ENCODE data around the gene RPN1. TPM values are rescaled to one million over a fixed set of nuclear protein-coding genes. Genes with fewer than 3 reads are reported as not detected.
A peak's percentile ranks its signal among the peaks of the same experiment; 100 is the strongest.

The RPN1 gene
- total and polyA plus RNA-seq, 2 of the 13 experiments (the other 11 are each of a cell fraction or from before 2014, with no cell fraction given), result 290 to 342 TPM

DNA sequence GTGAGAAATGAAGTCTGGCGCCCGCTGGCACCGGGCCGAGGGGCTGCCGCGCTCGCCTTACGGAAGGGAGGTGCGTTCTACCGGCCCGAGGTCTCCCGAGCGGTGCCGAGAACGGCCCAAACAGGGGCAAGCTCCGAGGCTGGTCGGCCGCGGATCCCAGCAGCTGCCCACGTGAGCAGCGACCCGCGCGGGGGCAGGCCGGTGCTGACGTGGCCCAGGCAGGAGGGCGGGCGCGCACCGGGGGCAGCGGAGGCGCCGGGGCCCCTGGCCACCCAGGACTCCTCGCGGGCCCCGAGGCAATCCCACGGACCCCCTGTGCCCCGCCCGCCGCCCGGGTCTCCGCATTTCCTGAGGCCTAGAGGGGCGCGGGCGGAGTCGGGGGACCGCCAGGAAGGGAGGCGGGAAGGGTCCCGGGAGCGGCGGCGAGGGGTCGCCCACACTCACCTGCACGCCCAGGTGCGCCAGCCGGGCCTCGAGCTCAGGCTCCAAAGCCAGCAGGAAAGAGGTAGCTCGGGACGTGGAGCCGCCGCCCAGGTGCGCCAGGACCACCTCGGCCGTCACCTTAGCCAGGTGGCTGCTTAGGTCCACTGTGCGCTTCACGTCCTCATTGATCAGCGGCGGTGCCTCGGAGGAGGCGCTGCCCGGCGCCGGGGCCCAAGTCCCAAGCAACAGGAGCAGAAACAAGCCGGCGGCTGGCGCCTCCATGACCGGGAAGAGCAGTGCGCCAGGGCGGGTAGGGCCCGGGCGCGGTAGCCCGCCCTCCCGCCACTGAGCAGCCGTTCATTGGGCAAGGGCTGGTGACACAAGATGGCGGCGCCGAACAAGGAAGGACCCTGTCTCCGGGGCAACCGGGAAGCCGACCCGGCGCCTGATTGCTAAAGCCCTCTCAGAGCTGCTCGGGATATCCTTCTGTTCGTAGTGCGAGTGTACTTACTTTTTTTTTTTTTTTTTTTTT, at the start of gene RPN1 (continued):
- no peak for TF ChIP-seq ZNF775 (CRISPR knock-in tag; IDR thresholded peaks at IDR 0.05; ENCODE audit: borderline replicate concordance)
- peak; percentile 83 for TF ChIP-seq DMAP1 (CRISPR knock-in tag; IDR thresholded peaks at IDR 0.05)
- no peak for TF ChIP-seq PTBP1 (IDR thresholded peaks at IDR 0.05; ENCODE audit: low read depth, low read length, poor library complexity, severe bottlenecking)
- TF ChIP-seq RAD21 (CRISPR knock-in tag; IDR thresholded peaks at IDR 0.05), result peak; percentile 44; the same call in 1 of the 2 replicates
- TF ChIP-seq FOXK2 (IDR thresholded peaks at IDR 0.05), result no peak
- 0 out of 2 replicates have a peak, but pooled peaks have one; percentile 45 for TF ChIP-seq REPIN1 (CRISPR knock-in tag; IDR thresholded peaks at IDR 0.05; ENCODE audit: borderline replicate concordance, low read depth)
- no peak for TF ChIP-seq HNF4A (CRISPR knock-in tag; IDR thresholded peaks at IDR 0.05)
- TF ChIP-seq REXO4 (CRISPR knock-in tag; IDR thresholded peaks at IDR 0.05; ENCODE audit: borderline replicate concordance), result no peak
- TF ChIP-seq, protein P1, sequence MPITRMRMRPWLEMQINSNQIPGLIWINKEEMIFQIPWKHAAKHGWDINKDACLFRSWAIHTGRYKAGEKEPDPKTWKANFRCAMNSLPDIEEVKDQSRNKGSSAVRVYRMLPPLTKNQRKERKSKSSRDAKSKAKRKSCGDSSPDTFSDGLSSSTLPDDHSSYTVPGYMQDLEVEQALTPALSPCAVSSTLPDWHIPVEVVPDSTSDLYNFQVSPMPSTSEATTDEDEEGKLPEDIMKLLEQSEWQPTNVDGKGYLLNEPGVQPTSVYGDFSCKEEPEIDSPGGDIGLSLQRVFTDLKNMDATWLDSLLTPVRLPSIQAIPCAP (CRISPR knock-in tag; IDR thresholded peaks at IDR 0.05; ENCODE audit: low read depth), result 0 out of 2 replicates have a peak, but pooled peaks have one; percentile 17
- TF ChIP-seq SOX6 (IDR thresholded peaks at IDR 0.05), result no peak
- TF ChIP-seq SOX6 (CRISPR knock-in tag; IDR thresholded peaks at IDR 0.05), result peak; percentile 40; the same call in 1 of the 2 replicates
- TF ChIP-seq BCLAF1 (IDR thresholded peaks at IDR 0.05), result no peak
- TF ChIP-seq TBL1XR1 (IDR thresholded peaks at IDR 0.05; ENCODE audit: borderline replicate concordance, low read length, partially characterized antibody), result no peak
- TF ChIP-seq GRHL1 (CRISPR knock-in tag; conservative IDR thresholded peaks at IDR 0.05), result no peak
- peak; percentile 89 for TF ChIP-seq POLR2G (IDR thresholded peaks at IDR 0.05; ENCODE audit: low read depth, low read length)
- no peak for TF ChIP-seq ONECUT2 (CRISPR knock-in tag; IDR thresholded peaks at IDR 0.05)
- peak; percentile 82; the same call in 1 of the 2 replicates for TF ChIP-seq YEATS4 (CRISPR knock-in tag; IDR thresholded peaks at IDR 0.05; ENCODE audit: borderline replicate concordance)
- no peak for TF ChIP-seq ZNF510 (CRISPR knock-in tag; IDR thresholded peaks at IDR 0.05; ENCODE audit: low read depth)
- no peak for TF ChIP-seq ZNF784 (CRISPR knock-in tag; IDR thresholded peaks at IDR 0.05; ENCODE audit: borderline replicate concordance)
- TF ChIP-seq, protein P2, sequence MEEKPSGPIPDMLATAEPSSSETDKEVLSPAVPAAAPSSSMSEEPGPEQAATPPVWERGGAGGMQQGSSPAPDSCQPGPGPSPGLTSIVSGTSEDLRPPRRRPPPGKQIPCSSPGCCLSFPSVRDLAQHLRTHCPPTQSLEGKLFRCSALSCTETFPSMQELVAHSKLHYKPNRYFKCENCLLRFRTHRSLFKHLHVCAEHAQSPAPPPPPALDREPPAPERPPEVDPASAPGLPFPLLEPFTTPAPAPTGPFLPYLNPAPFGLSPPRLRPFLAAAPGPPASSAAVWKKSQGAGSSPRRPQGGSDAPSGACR (CRISPR knock-in tag; IDR thresholded peaks at IDR 0.05), result no peak
- peak; percentile 56 for TF ChIP-seq SALL1 (CRISPR knock-in tag; IDR thresholded peaks at IDR 0.05)
- TF ChIP-seq JUND (CRISPR knock-in tag; IDR thresholded peaks at IDR 0.05), result no peak
- TF ChIP-seq ZFY (CRISPR knock-in tag; IDR thresholded peaks at IDR 0.05), result peak; percentile 93

Measured in HepG2 (cell line).